ENCODE results near the gene ZSCAN5B. TPM values are rescaled to one million over a fixed set of nuclear protein-coding genes. Genes with fewer than 3 reads are reported as not detected.

ZSCAN5B gene, protein sequence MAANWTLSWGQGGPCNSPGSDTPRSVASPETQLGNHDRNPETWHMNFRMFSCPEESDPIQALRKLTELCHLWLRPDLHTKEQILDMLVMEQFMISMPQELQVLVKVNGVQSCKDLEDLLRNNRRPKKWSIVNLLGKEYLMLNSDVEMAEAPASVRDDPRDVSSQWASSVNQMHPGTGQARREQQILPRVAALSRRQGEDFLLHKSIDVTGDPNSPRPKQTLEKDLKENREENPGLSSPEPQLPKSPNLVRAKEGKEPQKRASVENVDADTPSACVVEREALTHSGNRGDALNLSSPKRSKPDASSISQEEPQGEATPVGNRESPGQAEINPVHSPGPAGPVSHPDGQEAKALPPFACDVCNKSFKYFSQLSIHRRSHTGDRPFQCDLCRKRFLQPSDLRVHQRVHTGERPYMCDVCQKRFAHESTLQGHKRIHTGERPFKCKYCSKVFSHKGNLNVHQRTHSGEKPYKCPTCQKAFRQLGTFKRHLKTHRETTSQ
- total RNA-seq, result not detected in 2 replicates

DNA sequence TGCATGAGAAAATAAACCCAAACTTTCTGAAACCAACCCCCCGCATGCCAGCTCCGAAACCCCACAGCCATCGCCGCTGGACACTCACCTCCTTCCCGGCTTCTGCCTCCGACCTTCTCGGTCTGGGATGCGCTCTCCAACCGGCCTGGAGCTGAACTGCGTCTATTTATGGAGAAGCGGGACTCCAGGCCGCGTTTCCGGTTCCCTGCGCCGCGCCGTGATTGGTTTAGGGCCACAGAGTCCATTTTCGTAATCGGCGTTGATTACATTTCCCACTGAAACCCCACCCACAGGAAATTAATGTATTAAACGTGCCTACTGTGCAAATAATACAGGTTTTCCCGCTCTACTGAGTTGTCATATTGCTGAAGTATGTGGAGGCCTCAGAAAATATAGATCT is at the start of gene ZSCAN5B:
TSS of gene ZSCAN5B (minus strand) at position 138 of the 400 bp plus-strand sequence. CDS start 4,731 bp downstream, outside the sequence.

DNA sequence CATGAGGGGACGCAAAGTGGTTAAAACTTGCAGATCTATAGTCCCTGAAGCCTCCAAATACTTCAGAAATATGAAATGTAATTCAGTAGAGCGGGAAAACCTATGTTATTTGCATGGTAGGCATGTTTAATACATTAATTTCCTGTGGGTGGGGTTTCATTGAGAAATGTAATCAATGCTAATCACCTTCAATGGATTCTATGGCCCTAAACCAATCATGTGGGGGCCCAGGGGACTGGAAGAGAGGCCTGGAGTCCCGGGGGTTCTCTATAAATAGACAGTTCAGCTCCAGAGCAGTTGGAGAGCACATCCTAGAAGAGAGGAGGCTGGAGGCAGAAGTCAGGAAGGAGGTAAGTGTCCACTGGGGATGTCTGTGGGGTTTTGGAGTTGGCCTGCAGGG is 4.4 kb upstream of the ZSCAN5B start, which contains the start of gene ZSCAN5C:
TSS of gene ZSCAN5C (plus strand) at position 301 of the 400 bp plus-strand sequence. CDS start 3,641 bp downstream, outside the sequence.

DNA sequence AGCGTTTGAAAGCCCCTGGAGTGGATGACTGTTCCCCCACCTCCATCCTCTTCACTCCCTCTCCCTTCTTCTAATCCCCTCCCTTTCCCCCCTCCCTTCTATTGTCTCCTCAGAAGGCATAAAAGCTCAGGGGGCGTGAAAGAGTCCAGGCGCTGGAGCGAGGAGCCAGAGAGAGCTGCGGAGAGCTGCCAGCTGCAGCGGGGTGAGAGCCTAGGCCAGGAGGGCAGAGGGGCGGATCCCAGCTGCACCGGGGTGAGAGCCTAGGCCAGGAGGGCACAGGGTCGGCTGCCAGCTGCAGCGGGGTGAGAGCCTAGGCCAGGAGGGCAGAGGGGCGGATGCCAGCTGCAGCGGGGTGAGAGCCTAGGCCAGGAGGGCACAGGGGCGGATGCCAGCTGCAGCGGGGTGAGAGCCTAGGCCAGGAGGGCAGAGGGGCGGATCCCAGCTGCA is 21.7 kb downstream of the ZSCAN5B start, which contains the start of gene GALP:
TSS of gene GALP (plus strand) at position 148 of the 447 bp plus-strand sequence. CDS start 1,101 bp downstream, outside the sequence.

DNA sequence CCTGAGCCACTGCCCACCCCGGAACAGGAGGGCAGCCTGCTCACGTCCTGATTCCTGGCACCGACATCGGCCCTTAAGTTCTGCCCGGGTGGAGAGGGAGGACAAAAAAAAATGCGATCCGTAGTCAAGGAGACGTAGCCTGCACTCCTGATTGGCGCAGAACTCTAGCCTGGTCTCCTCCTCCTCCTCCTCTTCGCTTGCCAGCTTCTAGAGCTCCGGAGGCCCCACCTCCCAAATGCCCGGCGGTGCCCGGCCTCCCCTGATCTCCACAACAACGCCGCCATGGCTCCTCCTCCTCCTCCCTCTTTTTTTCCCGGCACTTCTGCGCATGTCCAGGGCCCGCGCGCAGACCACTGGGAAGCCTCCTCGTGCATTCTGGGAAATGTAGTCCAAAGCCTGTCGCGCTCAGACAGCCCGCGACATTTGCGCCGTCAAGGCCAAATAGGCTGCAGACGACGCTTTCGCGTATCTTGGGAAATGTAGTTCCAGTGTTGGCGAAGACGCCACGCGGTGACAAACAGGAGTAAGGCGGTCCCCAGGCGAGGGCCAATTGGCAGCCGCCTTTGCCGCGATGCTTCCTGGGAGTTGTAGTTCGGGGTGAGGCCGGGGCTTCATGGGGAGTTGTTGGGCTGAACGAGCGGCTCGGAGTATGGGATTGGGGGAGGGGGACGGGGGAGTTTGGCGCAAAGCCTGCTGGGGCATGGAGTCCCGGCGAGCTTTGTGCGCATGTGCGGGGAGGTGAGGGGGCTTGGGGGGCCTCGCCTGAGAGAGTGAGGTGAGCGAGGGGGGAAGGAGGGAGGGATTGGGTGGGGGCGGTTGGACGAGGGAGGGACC is 56.8 kb downstream of the ZSCAN5B start, which contains the start of gene ZNF444:
TSS of gene ZNF444 (plus strand) at position 705 of the 834 bp plus-strand sequence. CDS start 5,625 bp downstream, outside the sequence.

Other genes starting within 250 kb of the ZSCAN5B start
- not detected in 2 replicates for gene NLRP8, start 250.0 kb downstream of the ZSCAN5B start, total RNA-seq
- not detected in 2 replicates for gene NLRP5, start 211.0 kb downstream of the ZSCAN5B start, total RNA-seq
- 12.6 and 15.0 TPM in 2 replicates for gene ZNF787, start 76.5 kb downstream of the ZSCAN5B start, total RNA-seq
- 19.9 and 28.7 TPM in 2 replicates for gene ZNF444, start 56.5 kb downstream of the ZSCAN5B start, total RNA-seq
- not detected in 2 replicates for gene GALP, start 21.8 kb downstream of the ZSCAN5B start, total RNA-seq
- not detected in 2 replicates for gene ZSCAN5C, start 4.5 kb upstream of the ZSCAN5B start, total RNA-seq
- gene EDDM13, start 75.0 kb upstream of the ZSCAN5B start, total RNA-seq, result not detected in 2 replicates
- gene ZSCAN5A, start 117.1 kb upstream of the ZSCAN5B start, total RNA-seq, result 2.8 and 3.5 TPM in 2 replicates
- 3.0 and 7.1 TPM in 2 replicates for gene ZNF582, start 195.8 kb upstream of the ZSCAN5B start, total RNA-seq
- 4.2 and 7.7 TPM in 2 replicates for gene ZNF583, start 206.5 kb upstream of the ZSCAN5B start, total RNA-seq

Data from cardiac ventricle fibroblast (primary cell).